ENCODE measurements around the gene AGO4.
"Not testable (repeated sequence)": the region's sequence is repeated elsewhere in the genome, so short reads cannot be mapped to it uniquely, and the experiment has no call there.

AGO4 gene

DNA sequence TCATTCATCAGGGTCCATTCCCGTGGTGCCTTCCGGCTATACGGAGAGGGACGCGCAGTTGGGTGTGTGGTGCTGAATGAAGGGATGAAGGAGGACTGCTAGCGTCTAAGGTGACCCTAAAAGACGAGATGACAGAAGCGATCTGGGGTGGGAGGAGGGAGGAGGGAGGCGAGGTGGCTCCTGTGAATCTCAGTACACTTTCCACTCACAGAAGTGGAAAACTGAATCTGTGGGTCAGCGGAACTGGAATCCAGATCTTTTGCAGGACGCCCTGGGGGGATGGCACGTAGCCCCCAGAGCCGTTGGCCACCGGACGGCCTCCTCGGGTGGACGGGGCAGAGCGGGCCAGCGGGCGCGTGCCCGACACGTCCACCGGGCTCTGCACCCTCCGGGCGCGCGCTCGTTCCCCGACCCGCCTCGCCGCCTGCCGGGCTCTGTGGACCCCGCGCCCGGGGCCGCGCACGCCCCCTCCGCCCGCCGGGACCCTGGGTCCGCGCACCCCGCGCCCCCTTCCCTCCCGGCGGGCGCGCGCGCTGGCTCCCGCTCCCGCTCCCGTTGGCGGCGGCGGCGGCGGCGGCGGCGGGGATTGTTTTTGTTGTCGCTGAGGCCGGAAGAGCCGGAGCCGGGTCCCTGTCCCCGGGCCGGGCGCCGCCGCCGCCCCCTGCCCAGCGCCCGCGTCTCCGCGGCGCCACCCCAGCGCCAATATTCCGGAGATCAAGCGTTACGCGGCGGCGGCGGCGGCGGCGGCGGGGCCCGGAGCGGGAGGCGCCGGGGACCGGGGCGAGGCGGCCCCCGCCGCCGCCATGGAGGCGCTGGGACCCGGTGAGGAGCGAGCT is at the start of gene AGO4:
Gene AGO4 (plus strand): TSS at position 403 of the 836 bp plus-strand sequence. CDS start 401 bp downstream, at position 804.
- peak; percentile 47 for DNase-seq

DNA sequence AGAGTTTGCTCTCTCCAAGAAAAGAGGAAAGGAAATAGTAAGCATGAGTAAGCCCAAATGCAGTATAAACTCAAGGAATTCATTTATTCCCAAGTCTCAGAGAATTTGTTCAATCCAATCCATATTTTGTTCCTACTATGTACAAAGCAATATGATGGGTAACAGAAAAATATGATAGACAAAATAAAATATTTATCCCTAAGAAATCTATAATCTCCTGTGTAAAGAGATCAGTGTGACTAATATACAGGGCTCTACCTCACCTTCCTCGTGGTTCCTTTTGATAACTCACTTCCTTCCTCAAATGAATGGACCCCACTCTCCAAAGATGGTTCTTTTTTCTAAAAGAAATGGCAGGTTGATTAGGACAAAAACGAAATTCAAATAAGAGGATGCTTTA is 45.7 kb upstream of the AGO4 start:
- DNase-seq: no peak

DNA sequence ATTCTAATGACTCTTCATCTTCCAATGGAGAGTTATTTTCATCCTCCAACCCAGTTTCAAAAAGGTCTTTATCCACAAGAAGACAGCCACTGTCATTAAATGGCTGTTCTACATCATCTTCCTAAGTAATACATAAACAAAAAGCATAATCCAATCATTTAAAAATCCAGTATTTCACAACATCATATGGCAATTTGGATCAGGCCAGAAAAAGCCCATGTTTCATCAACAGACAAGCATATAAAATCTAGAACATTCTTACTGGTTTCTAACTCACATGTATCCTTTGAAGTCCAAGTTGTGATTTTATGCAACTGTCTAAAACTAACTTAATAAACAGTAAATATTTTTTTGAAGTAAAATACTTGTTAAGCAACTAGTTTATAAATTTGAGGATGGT is 44.6 kb upstream of the AGO4 start:
- no peak for DNase-seq

DNA sequence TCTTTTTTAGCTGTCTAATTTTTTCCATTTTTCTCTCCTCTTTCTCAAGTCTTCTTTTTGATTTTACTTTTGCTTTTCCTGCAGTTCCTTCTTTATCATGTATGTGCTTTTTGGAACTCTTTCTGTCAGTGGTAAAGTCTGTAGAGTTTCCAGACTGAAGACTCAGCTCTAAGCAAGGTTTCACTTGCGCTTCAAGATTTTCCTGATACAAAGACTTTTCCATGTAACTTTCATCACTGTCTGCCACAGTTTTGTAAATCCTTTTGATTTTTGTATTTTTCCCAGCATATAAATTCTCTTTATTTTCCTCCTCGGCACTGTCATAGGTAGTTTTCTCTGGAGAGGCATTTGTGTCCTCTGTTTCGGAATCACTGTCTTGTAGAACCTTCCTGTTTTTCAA is 43.5 kb upstream of the AGO4 start:
- DNase-seq: no peak

DNA sequence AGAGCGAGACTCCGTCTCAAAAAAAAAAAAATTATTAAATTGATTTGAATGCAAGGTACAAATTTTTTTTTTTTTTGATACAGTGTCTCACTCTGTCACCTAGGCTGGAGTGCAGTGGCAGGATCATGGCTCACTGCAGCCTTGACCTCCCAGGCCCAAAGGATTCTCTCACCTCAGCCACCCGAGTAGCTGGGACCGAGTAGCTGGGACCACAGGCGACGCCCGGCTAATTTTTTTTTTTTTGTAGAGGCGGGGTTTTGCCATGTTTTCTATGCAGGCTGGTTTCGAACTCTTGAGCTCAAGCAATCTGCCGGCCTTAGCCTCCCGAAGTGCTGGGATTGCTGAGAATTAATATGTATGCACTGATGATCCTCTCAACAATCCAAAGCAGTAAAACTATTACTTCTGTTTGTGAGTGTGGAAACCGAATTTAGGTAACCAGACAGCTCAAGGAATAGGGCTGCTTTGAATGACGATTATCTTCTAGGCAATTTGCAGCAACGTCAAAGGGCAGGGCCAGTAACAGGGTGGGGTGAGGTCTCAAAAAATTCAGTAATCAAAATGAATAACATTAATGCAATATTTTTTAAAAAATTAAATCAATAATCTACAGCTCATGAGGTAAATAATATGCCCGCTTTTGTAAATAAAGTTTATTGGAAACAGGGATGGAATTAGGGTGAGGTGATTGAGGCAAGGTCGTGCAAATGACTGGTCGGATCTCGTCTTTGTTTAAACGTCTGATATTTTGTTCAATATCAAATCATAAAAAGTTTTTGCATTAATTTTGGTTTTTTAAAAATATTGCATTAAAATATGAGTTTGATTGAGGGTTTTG is 39.2 kb upstream of the AGO4 start:
- DNase-seq: no peak

DNA sequence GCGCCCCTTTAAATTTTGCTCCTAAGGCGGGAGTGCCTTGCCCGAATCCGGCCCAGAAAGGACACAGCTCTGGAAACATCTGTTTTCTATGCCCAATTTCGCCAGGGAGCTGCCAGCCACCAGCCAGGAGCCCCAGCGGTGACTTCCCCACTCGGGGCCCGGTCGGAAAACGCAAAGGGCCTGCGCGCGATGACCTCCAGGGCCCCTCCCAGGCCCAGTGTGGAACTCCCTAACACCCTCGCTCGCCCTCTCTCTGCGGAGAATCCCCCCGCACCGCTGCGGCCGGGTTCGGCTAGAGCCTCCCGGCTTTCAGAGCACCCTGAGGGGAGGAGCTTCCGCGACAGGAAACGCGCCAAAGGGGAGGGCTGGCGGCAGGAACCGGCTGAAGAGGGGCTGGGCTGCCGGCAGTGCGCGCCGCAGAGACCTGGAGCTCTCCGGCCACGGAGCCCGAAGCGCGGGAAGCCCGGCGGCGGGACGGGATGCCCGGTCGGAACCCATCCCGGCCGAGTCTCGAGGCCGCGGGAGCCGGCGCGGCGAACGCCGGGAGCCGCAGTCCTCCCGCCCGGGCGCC is 38.5 kb upstream of the AGO4 start:
- peak; percentile 80 for DNase-seq

DNA sequence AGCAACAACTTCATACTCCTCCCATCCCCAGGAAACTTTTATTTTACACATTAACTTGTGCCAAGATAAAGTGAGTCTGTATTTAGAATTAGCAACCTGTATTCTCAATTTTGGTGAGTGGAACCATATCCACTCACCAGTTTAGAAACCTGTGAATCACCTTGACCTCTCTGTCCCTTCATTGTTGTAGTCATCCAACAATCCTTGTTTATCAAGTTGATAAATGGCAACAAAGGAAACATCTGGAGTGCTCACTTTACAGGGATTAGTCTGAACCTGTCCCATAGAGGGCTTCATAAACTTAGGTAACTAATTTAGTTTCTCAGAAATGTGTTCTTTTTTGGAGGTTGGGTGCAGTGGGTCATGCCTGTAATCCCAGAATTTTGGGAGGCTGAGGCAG is 34.1 kb upstream of the AGO4 start:
- no peak for DNase-seq

DNA sequence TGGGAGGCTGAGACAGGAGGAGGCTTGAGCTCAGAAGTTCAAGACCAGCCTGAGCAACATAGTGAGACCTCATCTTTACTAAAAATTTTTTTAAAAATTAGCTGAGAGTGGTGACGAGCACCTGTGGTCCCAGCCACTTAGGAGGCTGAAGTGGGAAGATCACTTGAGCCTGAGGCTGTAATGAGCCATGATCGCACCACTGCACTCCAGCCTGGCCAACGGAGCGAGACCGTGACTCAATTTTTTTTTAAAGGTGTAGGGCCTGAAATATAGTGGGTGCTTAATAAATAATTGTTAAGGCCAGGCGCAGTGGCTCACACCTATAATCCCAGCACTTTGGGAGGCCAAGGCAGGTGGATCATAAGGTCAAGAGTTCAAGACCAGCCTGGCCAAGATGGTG is 31.6 kb upstream of the AGO4 start:
- not testable (repeated sequence) for DNase-seq

GRCh38 chr1:35777109-35777508 is 30.7 kb upstream of the AGO4 start:
- DNase-seq: no peak

- DNase-seq: no peak
These were observed 24.7 kb upstream of the AGO4 start for GRCh38 chr1:35783055-35783583.

DNA sequence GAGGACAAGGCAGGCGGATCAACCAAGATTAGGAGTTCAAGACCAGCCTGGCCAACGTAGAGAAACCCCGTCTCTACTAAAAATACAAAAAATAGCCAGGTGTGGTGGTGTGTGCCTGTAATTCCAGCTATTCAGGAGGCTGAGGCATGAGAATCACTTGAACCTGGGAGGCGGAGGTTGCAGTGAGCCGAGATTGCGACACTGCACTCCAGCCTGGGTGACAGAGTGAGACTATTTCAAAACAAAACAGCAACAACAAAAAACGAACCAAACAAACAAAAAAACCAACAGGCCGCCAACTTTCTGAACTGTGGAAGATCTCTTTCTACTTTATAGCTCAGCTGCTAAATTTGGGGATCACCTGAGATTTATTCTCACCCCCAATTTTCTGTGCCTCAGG is 23.5 kb upstream of the AGO4 start:
- not testable (repeated sequence) for DNase-seq

- no peak for DNase-seq
These were observed 19.7 kb upstream of the AGO4 start for GRCh38 chr1:35788139-35788538.

- DNase-seq: no peak
These were observed 17.1 kb upstream of the AGO4 start for GRCh38 chr1:35790670-35791069.

- DNase-seq: no peak
These were observed 12.5 kb upstream of the AGO4 start for GRCh38 chr1:35795295-35795694.

- DNase-seq: no peak
These were observed 10.4 kb upstream of the AGO4 start for GRCh38 chr1:35797380-35797779.

DNA sequence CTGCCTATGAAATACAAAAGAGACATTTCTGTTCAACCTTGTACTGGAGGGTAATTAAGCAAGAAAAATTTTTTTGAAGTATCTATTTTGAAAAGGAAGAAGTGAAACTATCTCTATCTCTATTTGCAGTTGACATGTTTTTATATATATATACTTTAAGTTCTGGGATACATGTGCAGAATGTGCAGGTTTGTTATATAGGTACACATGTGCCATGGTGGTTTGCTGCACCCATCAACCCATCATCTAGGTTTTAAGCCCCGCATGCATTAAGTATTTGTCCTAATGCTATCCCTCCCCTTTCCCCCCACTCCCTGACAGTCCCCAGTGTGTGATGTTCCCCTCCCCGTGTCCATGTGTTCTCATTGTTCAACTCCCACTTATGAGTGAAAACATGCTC is 9.8 kb upstream of the AGO4 start:
- not testable (repeated sequence) for DNase-seq

- DNase-seq: not testable (repeated sequence)
These were observed 7.5 kb upstream of the AGO4 start for GRCh38 chr1:35800167-35800887.

GRCh38 chr1:35808450-35809113 is 766 bp downstream of the AGO4 start:
- peak; percentile 49 for DNase-seq

- no peak for DNase-seq
These were observed 1.6 kb downstream of the AGO4 start for GRCh38 chr1:35809114-35810095.

DNA sequence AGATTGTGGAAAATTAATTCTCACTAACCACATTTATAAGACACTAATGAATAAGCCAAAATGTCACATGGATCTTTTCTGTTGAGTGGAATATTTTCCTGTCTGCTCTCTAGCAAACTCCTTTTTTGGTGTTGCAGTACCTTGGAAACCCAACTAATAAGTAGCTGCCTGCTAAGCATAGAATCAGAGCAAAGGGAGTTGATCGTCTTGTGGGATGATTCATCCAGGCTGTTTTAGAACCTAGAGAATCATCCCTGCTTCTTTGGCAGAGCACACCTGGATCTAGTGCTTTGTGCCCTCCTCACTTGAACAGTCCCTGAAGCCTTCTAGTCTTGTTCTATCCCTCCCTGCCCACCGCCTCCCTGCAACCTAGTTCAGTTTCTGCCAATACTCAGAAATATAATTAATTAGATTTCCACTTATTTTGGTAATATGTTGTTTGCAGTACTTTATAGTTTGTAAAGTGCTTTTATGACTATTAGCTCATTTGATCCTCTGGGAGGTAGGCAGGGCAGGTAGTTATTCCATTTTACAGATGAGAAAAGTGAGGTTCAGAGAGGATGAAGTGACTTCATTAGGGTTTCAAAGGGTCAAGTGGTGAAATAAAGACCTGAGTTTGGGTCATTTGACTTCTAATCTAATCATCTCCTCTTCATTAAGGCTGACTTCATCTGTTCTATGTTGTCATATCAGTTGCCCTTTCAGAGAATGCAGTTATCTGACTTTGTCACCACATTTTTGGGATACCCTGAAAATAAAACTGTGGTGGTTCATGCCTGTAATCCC is 2.5 kb downstream of the AGO4 start:
- DNase-seq: no peak
